Epithelial cell of proximal tubule (primary cell): ENCODE results near the gene THY1. TPM values are rescaled to one million over a fixed set of nuclear protein-coding genes. Genes with fewer than 3 reads are reported as not detected.
A peak's percentile ranks its signal among the peaks of the same experiment; 100 is the strongest.

Source experiments
- DNase-seq: peaks from one replicate; pipeline ENCODE4 v3.0.0-alpha.2; 2011; ENCODE audit warnings: low read depth
- H3K4me3 ChIP-seq: 2 replicates; pipeline ENCODE4 v1.5.1; 2011; ENCODE audit warnings: low read depth, mild to moderate bottlenecking, low read length
- total RNA-seq: library from RNA; depleted of rRNA; stranded (reverse); fragments of >200 nt; gene quantifications from 2 replicates; pipeline ENCODE4 v1.2.3, GENCODE V29; 2015
- TF ChIP-seq, protein P1 (sequence below): conservative IDR thresholded peaks from 2 replicates; pipeline ENCODE4 v1.5.1; 2012; ENCODE audit warnings: low read depth, mild to moderate bottlenecking, low read length

Gene THY1
- total RNA-seq, 1 donor from 2014 or later, result 9.0 TPM

DNA sequence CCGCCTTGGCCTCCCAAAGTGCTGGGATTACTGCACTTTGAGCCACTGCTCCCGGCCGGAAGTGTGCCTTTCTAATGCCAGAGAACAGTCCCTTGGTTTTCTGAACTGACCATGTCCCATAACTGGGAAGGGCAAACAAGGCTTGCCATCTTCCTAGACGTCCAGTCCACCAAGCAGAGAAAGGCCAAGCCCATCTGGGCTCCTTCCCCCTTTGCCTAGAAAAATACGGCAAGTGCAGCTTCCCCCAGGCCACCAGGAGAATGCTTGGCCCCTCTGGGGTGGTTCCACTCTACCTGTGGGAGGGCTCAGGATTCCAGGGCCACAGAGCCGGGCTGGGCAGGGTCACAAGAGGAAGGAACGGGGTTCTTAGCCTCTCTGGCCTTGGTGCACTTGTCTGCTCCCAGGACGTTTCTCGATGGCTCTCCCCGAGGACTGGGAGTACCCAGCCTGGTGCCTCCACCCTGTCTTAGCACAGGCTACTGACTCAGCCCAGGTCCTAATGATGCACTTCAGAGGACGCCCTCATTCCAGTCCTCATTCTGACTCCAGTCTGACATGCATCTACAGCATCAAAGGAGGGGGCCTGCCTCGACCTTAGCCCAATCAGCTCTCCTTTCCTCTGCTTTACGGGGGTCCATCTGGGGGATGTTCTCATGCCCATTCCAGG, 42.7 kb downstream of the THY1 start:
- TF ChIP-seq, protein P1, sequence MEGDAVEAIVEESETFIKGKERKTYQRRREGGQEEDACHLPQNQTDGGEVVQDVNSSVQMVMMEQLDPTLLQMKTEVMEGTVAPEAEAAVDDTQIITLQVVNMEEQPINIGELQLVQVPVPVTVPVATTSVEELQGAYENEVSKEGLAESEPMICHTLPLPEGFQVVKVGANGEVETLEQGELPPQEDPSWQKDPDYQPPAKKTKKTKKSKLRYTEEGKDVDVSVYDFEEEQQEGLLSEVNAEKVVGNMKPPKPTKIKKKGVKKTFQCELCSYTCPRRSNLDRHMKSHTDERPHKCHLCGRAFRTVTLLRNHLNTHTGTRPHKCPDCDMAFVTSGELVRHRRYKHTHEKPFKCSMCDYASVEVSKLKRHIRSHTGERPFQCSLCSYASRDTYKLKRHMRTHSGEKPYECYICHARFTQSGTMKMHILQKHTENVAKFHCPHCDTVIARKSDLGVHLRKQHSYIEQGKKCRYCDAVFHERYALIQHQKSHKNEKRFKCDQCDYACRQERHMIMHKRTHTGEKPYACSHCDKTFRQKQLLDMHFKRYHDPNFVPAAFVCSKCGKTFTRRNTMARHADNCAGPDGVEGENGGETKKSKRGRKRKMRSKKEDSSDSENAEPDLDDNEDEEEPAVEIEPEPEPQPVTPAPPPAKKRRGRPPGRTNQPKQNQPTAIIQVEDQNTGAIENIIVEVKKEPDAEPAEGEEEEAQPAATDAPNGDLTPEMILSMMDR, result no peak
- no peak for DNase-seq
- H3K4me3 ChIP-seq, result peak overlapping the region; percentile 74

DNA sequence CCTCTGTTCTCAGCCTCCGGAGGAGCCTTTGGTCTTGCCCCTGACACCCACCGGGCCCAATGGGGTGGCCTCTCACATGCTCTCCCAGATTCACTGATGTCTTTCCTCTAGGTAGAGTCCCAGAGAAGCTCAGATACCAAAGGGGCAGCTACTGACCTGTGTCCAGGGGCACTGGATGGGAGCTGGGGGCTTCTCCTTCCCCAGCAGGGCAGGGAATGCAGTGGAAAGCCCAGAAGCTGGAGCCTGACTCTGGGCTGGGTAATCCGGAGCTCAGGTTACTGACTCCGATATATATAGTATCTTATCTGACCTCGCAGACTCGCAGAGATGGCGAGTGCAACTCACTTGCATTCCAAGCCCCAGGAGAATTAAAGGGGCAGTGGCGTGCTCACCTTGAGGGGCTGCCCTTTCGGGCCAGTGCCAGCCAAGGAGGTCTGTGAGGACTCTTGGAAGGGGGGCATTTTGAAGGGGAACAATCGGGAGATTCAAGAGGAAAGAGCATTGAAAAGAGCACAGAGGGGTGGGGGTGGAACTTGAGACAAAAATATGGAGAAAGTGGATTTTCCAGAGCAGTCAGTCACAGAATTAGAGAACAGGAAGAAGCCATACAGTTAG, 44.0 kb downstream of the THY1 start:
- H3K4me3 ChIP-seq, result no peak overlapping the region
- TF ChIP-seq, protein P1, result no peak
- DNase-seq, result no peak

DNA sequence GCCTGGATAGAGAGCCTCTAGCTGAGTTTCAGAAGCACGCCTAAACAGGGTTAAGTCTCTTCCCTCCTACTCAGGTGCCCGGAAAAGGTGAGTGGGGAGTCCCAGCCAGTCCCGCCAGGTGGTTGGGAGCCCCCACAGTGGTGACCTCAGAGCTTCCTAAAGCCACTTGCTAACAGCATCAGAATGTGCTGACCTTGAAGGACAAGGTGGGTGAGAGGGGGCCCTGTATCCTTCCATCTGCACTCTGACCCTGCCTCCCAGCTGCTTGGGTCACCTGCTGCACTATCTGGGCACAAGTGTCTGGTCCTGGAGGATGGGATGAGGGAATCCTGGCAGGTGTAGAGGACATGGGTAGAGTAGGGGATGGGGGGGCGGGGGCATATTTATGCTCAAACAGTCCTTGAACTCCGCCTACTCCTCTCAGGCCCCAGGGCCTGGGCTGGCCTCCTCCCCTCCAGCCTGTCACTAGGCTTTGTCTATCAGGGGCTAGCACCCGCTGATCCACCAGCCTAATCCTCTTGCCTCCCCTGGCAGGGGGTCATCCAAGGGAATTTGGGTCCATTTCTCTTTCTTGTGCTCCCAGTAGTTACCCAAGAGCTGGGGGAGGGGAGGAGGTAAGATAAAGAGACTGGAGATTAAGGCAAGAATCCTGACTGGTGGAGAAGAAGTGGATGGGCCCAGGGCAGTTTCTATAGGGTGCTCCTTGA, 44.9 kb downstream of the THY1 start:
- H3K4me3 ChIP-seq, result no peak overlapping the region
- TF ChIP-seq, protein P1, result no peak
- DNase-seq, result no peak

DNA sequence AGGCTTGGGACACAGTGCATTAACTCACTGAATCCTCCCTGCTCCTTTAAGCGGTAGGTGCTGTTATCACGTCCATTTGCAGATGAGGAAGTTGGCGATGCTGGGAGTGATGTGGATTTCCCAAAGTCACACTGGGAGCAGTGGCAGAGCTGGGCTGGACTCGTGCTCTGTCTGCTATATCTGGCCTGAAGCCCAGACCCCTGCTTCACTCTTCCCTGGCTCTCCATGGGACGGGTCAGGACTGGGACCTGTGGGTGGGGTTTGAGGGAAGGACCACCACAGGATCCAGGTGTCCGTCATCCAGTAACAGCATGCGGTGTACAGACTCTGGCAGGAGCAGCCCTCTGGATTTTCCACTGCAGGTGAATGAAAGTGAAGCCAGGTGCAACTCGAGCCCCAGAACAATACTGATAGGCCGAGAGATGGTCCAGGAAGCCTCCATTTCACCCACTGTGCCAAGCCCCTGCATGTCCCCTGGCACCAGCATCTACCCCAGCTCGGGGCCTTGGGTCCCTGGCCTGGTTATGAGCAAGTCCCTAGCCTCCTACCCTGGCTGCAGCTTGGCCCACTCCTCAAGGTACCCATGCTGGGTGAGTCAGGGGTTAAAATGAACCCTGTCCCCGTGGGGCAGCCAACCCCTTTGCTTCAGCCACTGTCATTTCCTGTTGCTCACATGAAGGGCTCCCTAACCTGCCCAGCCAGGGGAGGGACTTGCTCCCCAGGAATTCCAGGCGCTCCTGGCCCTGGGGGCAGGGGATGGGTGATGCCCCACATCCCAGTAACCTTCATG, 45.7 kb downstream of the THY1 start:
- TF ChIP-seq, protein P1, result no peak
- no peak overlapping the region for H3K4me3 ChIP-seq
- DNase-seq, result no peak

DNA sequence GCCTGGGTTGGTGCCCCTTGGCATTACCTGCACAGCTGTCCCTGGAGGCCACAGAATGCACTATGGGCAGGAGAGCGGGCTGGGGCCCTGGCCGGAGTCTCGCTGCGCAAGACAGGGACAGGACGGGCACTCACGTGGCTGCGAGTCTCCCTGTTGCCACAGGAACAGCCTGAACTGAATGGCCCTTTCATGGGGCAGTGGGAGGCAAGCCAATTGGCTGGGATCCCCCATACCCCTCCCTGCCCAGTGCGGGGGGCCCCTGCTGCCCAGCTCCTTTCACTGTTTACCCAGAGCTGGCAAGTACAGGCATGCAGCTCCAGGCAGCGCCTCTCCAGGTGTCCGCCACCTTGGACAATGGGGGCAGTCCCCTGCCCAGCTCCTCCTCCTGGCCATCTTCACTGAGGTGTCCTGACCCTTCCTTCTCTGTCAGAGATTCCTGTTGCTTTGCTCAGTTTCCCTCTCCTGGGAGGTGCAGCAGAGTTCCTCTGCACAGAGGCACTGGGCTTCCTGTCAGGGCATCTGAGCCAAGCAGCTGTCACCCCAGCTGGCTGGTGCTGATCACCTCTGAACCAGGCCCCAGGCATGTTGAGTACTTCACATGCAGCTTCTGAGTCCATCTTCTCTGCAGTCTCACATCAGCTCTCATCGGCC, 46.6 kb downstream of the THY1 start:
- H3K4me3 ChIP-seq, result no peak overlapping the region
- no peak for DNase-seq
- TF ChIP-seq, protein P1, result no peak

DNA sequence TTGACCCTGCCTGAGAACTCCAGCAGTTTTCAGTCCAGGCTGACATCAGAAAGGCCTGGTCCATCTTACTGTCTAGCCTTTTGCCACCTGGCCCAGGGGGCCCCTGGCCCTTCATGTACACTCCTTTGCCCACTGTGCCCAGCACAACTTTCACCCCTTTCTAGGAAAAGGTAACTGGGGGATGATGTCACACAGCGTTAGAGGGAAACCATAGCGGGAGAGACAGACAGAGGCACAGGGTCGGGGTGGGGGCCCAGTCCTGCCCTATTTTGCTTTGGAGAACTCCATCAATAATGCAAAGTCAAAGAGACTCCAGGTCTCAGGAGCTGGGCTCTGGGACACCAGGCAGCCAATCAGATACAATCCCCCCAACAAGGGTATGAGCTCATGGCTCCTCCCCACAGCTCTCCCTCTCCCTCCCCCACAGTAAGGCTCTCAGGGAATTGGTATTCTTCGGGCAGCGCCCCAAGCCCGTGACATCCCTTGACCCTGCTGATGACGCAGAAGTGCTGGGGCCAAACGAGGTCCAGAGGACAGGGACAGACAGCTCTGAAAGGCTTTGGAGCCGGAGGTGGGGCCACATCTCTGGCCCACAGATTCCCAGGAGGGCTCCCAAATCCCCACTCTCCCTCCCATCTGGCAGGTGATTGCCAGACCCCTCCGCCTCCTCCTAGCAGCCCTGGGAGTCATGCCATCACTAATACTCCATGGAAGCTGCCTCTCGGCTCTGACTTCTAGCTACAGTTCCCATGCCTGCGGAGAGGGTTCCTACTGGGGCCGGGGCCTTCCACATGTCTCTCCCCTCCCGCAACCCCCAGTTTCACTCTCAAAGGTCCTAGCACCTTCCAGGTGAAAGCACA, 47.4 kb downstream of the THY1 start:
- TF ChIP-seq, protein P1, result no peak
- DNase-seq, result no peak
- no peak overlapping the region for H3K4me3 ChIP-seq
